ENCODE data around the gene PRDM16. TPM values are rescaled to one million over a fixed set of nuclear protein-coding genes. Genes with fewer than 3 reads are reported as not detected.

Gene PRDM16
- polyA plus RNA-seq, 1 donor from 2014 or later = 0.21 TPM

GRCh38 chr1:3079381-3080052 is 10.5 kb downstream of the PRDM16 start:
- peaks cover 96% of the 10 kb centered on the region for H3K79me2 ChIP-seq (replicated peaks; ENCODE audit: insufficient read depth, low read length)
- H3K27ac ChIP-seq (ENCODE audit: low read length) = peak overlapping the region; percentile 10
- H3K9me3 ChIP-seq (ENCODE audit: low read length) = no peaks in the 10 kb centered on the region
- H2AFZ ChIP-seq (ENCODE audit: low read depth, low read length) = no peak overlapping the region
- H3K27me3 ChIP-seq (ENCODE audit: insufficient read depth, low read depth, low read length) = no peaks in the 10 kb centered on the region
- H3K9me2 ChIP-seq (ENCODE audit: insufficient read depth, low read length) = no peaks in the 10 kb centered on the region
- no peak overlapping the region for H3K4me3 ChIP-seq (ENCODE audit: low read length)
- H3K9ac ChIP-seq (ENCODE audit: low read length) = peak overlapping the region; percentile 4
- H3K4me2 ChIP-seq (ENCODE audit: low read length) = no peak overlapping the region
- H3F3A ChIP-seq (ENCODE audit: insufficient read depth, low read length, poor library complexity, severe bottlenecking) = no peaks in the 10 kb centered on the region
- H4K20me1 ChIP-seq (ENCODE audit: insufficient read depth) = no peaks in the 10 kb centered on the region
- H3K36me3 ChIP-seq (ENCODE audit: insufficient read depth, low read length) = no peaks in the 10 kb centered on the region
- TF ChIP-seq TAF1 (IDR thresholded peaks at IDR 0.05; ENCODE audit: low read depth) (no peak), RAD21 (conservative IDR thresholded peaks at IDR 0.05) (no peak), REST (IDR thresholded peaks at IDR 0.05; ENCODE audit: borderline replicate concordance) (no peak), EZH2 (IDR thresholded peaks at IDR 0.05; ENCODE audit: borderline replicate concordance, insufficient read depth, low read length, poor library complexity, severe bottlenecking) (no peak)
- TF ChIP-seq, protein P1, sequence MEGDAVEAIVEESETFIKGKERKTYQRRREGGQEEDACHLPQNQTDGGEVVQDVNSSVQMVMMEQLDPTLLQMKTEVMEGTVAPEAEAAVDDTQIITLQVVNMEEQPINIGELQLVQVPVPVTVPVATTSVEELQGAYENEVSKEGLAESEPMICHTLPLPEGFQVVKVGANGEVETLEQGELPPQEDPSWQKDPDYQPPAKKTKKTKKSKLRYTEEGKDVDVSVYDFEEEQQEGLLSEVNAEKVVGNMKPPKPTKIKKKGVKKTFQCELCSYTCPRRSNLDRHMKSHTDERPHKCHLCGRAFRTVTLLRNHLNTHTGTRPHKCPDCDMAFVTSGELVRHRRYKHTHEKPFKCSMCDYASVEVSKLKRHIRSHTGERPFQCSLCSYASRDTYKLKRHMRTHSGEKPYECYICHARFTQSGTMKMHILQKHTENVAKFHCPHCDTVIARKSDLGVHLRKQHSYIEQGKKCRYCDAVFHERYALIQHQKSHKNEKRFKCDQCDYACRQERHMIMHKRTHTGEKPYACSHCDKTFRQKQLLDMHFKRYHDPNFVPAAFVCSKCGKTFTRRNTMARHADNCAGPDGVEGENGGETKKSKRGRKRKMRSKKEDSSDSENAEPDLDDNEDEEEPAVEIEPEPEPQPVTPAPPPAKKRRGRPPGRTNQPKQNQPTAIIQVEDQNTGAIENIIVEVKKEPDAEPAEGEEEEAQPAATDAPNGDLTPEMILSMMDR (IDR thresholded peaks at IDR 0.05; ENCODE audit: poor library complexity, severe bottlenecking) = no peak

DNA sequence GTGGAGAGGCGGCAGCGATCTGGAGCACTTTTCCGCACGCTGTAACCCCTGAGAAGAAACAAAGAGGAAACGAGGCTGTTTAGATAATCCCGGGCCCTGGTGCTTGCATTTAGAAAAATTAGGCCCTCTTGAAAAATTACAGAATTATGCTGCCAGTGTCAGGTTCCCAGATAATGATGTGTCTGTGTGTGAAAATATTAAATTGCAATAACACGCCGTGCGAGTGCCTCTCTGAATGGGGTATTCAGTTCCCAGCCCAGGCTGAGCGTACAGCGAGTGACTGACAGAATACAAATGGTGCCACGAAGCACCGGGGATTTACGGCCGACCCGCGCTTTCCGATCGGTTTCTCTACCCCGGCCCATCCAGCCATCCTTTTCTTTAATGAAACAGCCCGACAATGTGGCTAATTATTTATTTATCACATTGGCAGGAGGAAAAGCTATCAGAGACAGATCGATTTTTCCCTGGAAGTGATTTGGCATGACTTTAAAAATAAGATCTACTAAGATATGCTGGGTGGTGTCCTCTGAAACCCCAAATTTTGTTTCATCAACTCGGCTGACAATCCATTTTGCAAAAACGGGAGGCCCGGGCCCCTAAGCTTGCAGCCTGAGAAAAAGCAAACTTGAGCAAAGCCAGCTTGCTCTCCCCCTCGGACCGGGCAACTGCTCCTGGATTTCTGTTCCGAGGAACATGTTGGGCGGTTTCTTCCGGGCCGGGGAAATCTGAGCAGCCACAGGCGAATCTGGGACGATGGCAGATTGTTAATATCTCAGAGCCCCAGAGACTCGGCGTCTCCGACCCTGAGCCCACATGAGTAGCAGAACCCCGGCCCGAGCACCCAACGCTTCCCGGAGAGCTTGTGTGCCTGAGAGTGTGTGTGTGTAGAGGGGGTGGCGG is 11.3 kb downstream of the PRDM16 start:
- Histone ChIP-seq H3K27ac (ENCODE audit: low read length) (peak overlapping the region; percentile 10), H3K4me2 (ENCODE audit: low read length) (no peak overlapping the region), H3F3A (ENCODE audit: insufficient read depth, low read length, poor library complexity, severe bottlenecking) (no peaks in the 10 kb centered on the region), H3K9me2 (ENCODE audit: insufficient read depth, low read length) (no peaks in the 10 kb centered on the region), H3K9ac (ENCODE audit: low read length) (peak overlapping the region; percentile 4), H3K27me3 (ENCODE audit: insufficient read depth, low read depth, low read length) (no peaks in the 10 kb centered on the region), H3K79me2 (replicated peaks; ENCODE audit: insufficient read depth, low read length) (peaks cover 96% of the 10 kb centered on the region), H2AFZ (ENCODE audit: low read depth, low read length) (no peak overlapping the region), H4K20me1 (ENCODE audit: insufficient read depth) (no peaks in the 10 kb centered on the region), H3K36me3 (ENCODE audit: insufficient read depth, low read length) (no peaks in the 10 kb centered on the region), H3K9me3 (ENCODE audit: low read length) (no peaks in the 10 kb centered on the region), H3K4me3 (ENCODE audit: low read length) (no peak overlapping the region)
- no peak for TF ChIP-seq EP300 (conservative IDR thresholded peaks at IDR 0.05; ENCODE audit: poor library complexity, severe bottlenecking)
- TF ChIP-seq POLR2AphosphoS5 (IDR thresholded peaks at IDR 0.05) = no peak
- TF ChIP-seq RAD21 (conservative IDR thresholded peaks at IDR 0.05) = no peak
- no peak for TF ChIP-seq MXI1 (conservative IDR thresholded peaks at IDR 0.05; ENCODE audit: poor library complexity, severe bottlenecking)
- TF ChIP-seq EZH2 (IDR thresholded peaks at IDR 0.05; ENCODE audit: borderline replicate concordance, insufficient read depth, low read length, poor library complexity, severe bottlenecking) = no peak
- no peak for TF ChIP-seq SMC3 (conservative IDR thresholded peaks at IDR 0.05; ENCODE audit: poor library complexity)
- TF ChIP-seq REST (IDR thresholded peaks at IDR 0.05; ENCODE audit: borderline replicate concordance) = no peak
- TF ChIP-seq TAF1 (IDR thresholded peaks at IDR 0.05; ENCODE audit: low read depth) = no peak
- TF ChIP-seq, protein P1 (IDR thresholded peaks at IDR 0.05; ENCODE audit: poor library complexity, severe bottlenecking) = no peak

All from neural cell (in vitro differentiated cells).